ENCODE results near the gene HOXD9.

GRCh38 chr2:176082525-176082823, 40.0 kb upstream of the HOXD9 start:
- TF ChIP-seq PRDM15 (CRISPR knock-in tag; IDR thresholded peaks at IDR 0.05) = no peak
- TF ChIP-seq USF2 (CRISPR knock-in tag; IDR thresholded peaks at IDR 0.05) = no peak
- TF ChIP-seq CTCF (IDR thresholded peaks at IDR 0.05) = no peak
- TF ChIP-seq ZNF121 (CRISPR knock-in tag; IDR thresholded peaks at IDR 0.05) = no peak
- TF ChIP-seq OVOL2 (CRISPR knock-in tag; IDR thresholded peaks at IDR 0.05; ENCODE audit: borderline replicate concordance) = no peak
- TF ChIP-seq ZNF232 (CRISPR knock-in tag; IDR thresholded peaks at IDR 0.05) = no peak
- no peak for TF ChIP-seq FOXK1 (CRISPR knock-in tag; IDR thresholded peaks at IDR 0.05)
- TF ChIP-seq JUN (CRISPR knock-in tag; IDR thresholded peaks at IDR 0.05) = no peak

Data from WTC11 (cell line).